ENCODE results near the gene ELMO1.

ELMO1 gene

DNA sequence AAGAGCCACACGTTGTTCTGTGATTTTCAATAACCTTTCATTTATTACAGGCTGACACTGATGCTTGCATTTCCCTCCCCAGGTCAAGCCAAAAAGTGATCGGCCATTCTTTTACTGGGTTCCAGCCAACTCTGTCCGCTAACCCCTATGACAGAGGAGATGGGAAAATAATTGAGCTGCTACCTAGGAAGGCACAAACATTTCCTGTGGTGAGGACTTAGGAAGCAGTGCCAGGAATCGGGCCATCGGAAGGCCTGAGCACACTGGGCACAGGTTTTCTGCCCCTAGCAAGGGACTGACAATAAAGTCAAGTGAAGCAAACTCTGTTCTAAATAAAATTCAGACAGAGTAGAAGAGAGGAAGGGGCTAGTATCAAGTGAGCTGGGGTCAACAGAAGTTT, 411.4 kb downstream of the ELMO1 start:
- DNase-seq, result no peak

DNA sequence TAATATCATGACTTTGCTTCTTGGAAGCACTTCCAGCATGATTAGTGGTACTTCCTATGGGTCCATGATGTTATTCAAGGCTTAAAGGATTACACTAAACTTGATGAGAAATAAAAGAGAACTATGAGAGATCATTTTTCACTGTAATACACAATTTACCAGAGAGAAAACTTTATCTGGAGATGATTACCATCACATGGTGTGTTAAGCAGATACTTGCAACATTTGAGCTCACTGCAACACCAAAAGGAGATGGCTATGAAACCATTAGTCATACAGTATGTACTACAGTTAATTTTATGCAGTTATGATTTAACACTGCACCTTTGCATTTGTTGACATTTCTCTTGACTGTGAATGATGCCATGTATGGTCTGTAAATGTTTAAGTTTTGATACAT, 413.0 kb downstream of the ELMO1 start:
- no peak for DNase-seq

DNA sequence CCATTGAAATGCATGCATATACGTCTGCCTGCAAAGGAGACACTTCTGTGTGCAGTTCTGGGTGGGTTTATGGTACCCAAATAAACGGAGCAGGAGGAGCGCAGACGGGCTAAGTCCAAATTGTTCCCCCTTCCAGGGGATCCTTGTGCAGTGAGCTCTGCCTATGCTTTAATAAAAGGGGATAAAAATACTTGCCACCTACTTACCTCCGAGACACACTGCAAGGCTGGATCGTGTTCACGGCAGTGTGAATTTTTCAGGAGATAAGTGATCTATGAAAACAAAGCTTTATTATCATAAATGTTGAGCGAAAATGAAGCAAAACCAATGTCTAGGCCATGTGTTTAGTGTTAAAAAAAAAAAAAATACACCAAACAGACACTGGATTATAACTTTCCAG, 415.5 kb downstream of the ELMO1 start:
- DNase-seq, result no peak

DNA sequence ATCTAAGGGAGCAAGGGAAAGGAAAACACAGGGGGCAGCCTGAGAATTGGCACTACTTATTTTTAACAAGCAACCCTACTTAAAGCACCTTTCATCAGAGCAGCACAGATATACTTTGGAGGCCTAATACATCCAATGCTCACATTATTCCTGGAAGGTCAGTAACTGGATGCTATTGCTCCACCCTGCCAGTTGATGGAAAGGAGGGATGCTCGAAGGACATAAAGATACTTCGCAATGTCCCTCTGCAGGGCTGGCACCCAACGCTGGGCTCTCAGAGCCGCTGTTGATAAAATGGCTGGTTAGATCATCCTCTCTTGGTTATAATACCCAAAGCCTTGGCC, 416.4 kb downstream of the ELMO1 start:
- no peak for DNase-seq

DNA sequence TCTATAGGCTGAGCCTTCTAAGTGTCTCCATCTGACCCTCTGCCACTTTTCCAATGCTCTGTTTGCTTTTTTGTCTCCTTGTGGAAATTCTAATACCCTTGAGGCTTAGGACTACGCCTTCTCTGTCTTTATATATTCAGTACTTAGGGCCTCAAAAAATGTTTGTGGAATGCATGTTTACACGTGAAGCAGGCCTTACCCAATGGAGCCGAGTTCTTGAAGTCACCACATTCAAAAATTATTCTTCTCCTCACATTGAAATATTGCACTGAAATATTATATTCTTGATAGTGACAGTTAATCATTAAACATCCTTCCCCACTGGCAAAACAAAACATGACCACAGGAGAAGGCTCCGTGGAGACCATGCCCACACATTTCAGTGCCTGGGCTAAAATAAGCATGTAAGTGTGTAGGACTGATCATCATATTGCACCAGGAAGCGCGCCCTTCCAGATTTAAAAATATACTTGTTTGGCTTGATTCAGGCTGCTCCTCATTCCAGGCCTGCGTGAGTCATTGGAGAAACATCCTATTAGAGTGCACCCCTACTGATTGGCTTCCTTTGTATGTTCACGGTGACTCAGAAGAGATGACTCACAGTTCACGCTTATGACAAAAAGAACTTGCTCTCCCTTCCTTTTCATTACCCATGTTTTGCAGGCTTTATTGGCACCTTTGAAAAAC, 416.9 kb downstream of the ELMO1 start:
- peak; percentile 100 for DNase-seq

DNA sequence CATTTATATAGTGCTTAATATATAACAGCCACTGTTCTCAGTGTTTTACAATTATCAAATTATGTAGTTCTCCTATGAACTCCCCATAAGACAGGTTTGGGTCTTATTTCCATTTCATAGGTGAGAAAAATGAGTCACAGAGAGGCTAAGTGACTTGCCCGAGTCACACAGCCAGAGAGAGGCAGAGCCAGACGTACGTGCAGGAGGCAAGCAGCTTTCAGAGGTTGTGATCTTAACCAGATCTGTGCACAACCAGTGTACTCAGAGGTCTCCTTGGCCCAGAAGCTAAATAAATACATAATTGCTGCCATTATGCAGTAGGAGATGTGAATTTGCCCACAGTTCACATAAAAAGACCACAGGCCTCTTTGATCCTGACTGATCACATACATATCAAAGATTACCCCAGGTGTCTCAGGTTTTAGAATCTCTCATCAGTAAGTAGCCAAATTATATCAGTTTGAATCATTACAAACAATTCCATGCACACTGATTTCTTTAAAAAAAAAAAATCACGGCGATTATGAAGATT, 419.7 kb downstream of the ELMO1 start:
- no peak for DNase-seq

DNA sequence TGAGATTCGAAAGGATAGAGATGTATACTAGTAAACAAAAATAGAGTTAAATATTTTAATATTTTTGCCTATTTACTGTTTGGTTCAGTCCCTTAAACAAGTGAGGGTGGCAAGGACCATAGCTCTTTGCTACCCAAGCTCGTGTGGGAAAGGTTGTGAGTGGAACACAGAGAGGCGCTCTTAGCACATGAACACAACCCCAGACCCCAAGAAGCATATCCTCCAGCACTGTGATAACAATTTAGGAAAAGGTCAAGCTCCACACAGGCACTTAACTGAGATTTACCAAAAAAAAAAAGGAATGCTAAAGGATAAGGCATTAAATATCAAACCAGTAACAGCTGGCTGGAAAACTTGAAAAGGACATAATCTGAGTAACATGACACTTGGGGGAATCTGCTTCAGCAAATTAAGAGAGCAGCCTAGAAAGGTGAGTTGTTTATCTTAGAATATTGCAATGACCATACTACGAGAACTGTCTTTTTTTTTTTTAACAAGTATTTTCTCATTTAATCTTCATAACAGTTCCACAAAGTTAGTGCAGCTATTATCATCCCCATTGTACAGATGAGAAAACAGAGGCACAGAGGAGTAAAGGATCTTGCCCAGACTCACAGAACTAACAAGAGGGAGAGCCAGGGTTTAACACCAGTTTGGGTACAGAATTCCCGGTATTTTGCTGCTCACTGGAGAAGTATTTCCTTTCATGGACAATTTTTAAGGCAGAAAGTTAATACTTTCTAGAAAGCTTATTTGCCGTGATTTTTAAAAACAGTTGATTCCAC, 420.9 kb downstream of the ELMO1 start:
- no peak for DNase-seq

DNA sequence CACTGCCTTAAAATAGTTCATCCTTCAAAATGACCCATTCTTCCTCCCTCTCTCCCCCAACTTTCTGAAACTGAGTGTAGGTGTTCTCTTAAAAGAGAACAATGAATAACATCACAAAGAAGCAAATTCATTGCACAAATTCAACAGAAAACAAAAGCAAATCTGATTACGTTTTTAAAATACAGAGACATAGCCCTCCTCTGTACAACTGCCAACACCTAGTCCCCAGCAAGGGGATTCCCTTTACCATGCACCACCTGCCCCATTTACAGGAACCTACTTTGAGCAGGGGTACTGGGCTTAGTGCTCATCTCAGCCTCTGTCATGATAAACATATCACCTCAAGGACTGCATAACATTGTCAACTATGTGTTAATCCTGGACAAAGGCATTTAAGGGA, 421.6 kb downstream of the ELMO1 start:
- no peak for DNase-seq

DNA sequence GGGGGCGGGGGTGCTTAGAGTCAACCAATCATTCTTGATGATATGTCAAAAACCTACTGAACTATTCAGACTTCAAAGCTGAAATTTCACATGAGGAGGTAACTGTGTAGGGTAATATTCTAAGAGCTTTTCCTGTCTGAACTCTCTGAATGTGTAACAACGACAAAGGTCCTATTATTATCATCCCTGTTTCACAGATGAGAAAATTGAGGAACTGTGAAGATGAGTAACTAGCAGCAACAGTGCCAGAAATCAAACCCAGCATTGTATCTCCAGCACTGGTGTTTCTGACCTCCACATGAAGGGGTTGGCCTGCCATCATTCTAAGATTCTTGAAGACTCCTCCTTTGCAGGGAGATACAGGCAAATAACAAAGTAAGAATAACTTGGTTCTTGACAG, 429.7 kb downstream of the ELMO1 start:
- no peak for DNase-seq

DNA sequence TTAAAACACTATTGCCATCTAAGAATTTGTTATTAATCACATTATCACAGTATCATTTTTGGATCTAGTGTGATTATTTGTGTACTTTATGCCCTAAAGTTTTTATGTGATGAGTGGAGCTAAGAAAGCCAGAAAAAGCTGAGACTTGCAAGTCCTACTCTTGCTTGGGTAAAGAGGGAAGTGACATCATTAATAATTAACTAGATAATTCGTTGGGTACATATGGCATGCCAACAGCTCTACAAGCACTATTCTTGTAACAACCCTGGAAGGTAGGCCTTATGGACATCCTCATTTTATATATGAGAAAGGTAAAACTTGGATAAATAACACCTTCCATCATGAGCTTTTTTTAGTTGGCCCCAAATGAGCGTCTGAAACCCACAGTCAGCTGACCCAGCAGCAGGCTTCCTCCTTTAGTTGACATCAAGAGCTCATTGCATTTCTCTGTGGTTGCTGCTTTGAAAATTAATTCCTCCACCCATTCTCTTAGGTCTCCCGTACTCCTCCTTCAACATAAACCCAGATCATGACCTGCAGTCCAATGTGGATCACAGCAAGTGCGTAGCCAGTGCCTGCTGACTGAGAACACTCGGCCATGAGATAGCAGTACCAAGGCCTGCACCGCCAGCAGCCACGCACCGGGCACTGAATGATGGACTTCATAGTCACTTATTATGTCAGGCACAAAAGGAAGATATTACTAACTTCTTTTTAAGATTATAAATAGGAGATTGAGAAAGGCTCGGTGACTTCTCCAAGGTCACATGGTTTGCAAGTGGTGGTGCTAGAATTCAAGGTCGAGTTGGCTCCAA, 432.4 kb downstream of the ELMO1 start:
- DNase-seq, result no peak

DNA sequence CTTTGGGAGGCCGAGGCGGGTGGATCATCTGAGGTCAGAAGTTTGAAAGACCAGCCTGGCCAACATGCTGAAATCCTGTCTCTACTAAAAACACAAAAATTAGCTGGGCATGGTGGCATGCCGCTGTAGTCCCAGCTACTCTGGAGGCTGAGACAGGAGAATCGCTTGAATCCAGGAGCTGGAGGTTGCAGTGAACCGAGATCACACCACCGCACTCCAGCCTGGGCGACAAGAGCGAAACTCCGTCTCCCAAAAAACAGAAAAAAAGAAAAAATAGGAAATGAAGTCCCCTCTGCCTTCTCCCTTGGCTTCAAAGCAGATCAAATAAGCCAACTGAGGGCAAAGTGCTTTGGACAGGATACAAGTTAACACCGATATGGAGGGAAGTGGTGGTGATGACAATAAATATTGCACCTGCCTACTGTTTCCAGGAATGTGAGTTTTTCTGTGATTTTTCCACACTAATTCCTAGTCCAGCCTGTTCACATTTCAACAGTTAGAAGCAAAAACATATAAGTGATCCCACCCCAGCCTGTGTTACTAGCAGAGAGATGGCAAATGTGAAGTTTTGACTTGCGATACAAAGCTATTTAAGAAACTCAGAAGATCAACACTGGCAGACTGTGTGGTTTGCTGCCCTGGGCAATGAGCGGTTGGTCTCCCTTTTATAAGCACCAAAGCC, 433.2 kb downstream of the ELMO1 start:
- DNase-seq, result no peak

DNA sequence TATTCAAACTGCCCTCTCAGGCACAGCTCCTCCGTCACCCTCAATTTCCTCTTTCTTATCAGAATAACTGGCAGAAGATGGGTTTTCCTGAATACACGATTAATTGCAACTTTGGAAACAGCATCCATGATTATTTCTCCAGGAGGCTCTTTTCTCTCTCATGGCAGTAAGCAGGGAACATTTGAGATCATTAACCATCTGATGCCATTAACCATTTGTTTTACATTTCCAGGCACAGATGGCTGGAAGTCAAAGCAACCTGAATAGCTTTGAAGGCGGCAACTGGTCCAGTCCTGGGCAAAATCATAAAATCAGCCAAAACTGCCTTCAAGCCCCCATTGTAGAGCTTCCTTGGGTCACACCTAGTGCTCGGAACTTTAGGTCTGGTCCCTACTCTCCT, 434.9 kb downstream of the ELMO1 start:
- DNase-seq, result no peak

DNA sequence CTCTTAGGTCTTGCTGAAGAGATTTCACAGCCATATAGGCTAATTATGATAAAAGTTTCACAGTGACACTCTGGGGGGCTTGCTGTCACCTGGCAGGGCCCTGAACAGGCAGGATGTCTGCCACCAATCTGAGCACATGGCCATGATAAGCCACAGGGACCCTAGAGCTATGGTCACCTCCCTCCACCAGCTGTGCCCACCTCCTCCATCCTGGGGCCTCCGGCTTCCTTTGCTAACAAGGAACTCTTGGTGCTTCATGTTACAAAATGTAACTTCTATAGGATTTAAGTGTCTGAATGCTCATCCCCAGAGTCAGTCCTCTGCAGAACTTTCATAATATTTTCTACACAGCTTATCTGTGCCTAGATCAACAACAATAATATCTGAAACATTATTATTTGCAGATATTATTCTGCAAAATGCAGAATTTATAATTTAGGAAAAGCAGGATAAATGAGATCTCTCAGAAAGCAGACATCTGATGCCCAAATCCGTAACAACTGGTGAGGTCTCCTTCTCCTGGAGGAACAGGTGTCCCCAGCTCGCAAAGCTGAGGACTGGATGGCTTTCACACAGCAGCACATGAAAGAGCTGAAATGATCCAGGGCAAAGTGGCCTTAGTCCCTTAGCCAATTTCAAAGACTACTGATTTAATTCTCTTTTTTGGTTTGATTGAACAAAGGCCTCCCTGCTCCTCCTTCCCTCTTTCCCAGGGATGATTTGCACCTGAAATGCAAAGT, 437.3 kb downstream of the ELMO1 start:
- DNase-seq, result no peak

DNA sequence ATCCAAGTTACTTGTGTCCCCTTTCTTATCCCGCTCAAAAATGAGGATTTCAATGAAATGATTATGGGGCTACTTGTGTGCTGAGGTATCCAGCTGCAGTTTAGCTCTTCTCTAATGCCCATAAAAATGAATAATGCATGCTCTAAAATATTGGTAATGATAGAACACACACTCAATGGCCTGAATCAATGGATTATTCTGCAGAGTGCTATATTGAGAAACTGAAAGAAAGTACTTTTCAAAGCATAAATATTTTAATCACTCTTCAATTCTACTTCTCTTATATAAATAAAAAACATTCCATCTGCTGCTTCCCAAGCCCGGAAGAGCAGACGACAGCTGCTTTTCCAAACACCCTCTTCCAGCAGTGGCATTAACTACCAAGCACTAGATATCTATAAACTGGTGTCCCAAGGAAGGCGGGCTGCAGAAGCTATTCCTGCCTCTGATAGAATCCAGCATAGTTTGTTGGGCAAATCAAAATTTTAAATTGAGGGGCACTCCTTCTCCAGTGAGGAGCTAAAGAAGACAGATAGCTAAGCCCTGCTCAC, 439.5 kb downstream of the ELMO1 start:
- no peak for DNase-seq

DNA sequence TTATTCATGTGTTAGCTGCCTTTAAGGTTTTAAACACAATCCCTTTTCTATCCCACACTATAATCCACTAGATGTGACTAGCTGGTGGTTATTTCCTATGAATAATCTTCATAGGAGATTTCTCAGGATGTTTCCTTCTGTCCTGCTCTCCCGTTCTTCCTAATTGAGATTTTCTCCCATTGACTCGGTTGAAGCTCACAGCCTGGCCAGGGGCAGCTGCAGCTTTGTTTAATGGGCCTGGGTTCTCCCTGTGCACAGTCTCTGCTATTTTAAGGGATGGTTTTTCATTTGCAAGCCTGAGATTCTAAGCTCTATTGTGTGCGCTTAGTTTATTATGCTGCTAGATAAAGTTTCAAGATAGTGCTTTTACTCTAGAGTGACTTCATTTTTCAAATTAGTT, 441.0 kb downstream of the ELMO1 start:
- DNase-seq, result no peak

DNA sequence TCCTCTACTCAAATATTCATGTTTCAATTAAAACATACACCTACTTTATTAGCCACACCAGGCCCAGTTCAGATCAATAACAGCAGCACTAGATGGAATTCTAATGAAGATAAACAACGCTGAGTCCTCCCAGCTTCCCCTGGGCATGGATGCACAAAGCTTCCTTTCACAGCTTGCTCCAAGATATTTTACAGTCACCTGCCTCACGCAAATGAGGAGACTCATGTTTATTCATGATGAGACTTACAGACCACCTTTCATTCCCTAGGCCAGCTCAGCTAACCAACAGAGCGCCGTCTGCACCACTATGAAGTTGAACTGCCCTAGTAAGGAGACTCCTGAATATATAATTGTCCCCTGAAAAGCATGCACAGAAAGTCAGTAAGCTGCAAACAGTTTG, 441.4 kb downstream of the ELMO1 start:
- DNase-seq, result no peak

DNA sequence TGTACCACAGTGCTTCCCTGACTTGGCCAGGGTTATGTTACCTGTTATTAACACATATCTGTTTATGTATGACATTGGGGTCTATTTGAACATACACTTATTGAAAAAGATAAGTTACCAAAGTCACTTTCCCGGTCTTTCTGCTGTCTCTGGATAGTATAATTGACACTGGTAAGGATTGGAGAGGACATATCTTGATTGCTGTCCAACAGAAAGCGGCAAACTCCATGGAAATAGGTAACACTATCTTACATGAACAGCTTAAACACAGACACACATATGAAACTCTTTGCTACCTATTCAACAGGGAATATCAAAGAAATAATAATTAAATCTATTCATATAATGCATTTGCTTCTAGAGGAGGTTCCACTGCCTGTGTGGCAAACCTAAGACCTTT, 441.9 kb downstream of the ELMO1 start:
- no peak for DNase-seq

DNA sequence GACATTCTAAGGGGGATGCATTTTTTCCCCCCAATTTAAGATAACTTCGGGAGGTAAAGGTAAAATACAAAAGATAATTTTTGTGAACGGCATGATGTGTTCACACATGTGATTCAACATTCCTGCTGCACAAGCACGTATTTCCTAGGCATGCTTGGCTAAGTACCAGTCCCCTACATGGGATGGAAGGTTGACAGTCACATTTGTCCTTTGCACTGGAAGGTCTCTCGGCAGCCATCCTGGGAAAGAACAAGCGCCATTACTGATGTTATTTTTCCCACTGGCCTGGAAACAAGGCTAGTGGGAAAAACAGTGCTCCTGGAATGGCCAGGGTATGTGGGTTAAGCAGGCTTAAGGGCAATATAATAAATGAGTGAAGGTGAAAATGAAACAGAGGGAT, 448.2 kb downstream of the ELMO1 start:
- no peak for DNase-seq

DNA sequence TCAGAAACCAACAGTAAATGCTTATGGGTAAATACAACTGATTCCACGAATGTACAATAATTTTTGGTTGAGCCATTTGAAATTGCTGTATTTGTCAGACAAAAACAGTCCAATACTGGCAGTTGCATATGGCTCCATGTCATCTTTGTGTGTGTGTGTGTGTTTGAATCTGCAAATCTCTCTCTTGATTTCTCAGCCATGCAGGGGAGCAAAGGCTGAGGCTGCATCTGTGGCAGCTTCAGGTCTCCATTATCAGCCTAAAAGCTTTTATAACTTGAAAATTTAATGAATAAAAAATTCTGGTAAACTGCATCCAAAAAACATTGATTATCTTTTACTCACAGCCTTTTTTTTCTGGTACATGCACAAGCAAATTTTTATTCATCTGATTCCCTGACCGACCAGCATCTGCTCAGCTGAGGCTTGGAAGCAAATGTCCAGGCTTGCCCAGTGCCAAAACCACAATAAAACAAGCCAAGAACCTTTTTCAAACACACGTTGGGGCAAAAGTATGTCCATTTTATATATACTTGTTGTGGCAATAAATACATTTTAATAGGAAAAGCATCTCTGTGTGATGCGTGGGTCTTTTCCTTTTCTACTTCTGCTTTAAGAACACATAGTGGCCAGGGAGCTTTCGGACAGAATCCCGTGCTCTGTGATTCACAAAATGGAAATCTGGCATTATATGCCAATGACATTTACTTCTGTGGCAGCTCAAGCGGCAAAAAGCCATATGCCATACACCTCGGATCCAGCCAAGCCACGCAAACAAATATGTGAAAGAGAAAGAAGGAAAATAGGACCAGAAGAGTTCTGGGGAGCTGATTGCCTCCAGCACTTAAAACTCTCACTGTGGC, 448.8 kb downstream of the ELMO1 start:
- no peak for DNase-seq

DNA sequence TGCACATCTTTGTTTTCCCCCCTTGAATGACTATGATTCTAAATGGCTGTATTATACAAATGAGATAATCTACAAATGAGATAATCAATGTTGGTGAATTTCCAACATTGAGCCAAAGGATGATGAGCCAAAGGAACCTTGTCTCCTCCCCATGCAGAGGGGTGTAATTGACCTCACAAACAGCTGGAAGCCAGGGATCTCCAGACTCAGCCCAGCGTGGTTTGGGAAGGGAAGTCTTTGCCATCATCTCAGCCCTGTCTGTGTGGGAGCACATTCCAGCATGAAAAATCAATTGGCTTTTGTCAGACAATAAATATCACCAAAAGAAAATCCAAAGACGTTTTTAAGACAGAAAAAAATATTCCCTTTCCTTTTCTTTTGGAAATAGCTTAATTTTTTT, 452.9 kb downstream of the ELMO1 start:
- DNase-seq, result no peak

DNA sequence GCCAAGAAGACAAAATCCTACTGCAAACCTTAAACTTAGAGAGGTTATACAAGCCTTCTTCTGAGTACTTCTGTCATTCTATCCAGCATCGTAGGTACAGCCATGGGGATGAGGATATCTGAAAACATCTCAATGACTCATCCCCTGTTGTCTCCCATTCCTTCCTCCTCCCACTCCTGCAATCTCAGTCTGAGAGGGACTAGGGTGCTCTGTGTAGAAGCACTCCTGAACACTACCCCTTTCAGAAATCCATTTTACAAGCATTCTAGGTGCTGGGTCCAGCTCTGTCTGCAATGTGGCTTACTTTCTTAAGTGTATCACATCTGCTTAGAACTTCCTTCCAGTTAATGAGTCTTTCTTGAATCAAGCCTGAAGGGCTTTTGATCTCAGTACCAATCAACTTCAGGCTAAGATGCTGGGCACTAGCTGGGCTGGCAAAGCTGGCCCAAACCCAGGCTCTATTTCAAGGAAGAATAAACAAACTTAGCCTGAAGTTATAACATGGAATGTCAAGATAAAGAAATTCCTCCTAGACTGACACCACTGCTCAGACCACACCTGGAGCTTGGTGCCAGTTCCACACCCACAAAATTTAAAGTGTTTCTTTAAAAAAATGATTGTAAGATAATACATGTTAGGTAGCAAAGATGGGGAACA, 454.1 kb downstream of the ELMO1 start:
- DNase-seq, result no peak
